Fibroblast of lung (primary cell): ENCODE results near the gene SH3TC1. TPM values are rescaled to one million over a fixed set of nuclear protein-coding genes. Genes with fewer than 3 reads are reported as not detected.

Experiments used
- DNase-seq, 2 donors: peaks; one replicate each; pipeline versions ENCODE4 v3.0.0 to v3.0.0-alpha.2; 2010; ENCODE audit warnings: low read depth in 2 of 2
- H2AFZ ChIP-seq: 2 replicates; pipeline ENCODE4 v1.5.1; 2012; ENCODE audit warnings: low read length, control low read depth, inconsistent platforms
- H3K27ac ChIP-seq: 2 replicates; pipeline ENCODE4 v1.5.1; 2011; ENCODE audit warnings: low read length, control low read depth; ENCODE audit not compliant: insufficient read depth
- H3K27me3 ChIP-seq: 2 replicates; pipeline ENCODE4 v1.5.1; 2011; ENCODE audit warnings: mild to moderate bottlenecking, low read length; ENCODE audit not compliant: control insufficient read depth, insufficient read depth
- H3K36me3 ChIP-seq: 2 replicates; pipeline ENCODE4 v1.5.1; 2011; ENCODE audit warnings: low read length; ENCODE audit not compliant: control insufficient read depth, insufficient read depth
- H3K4me1 ChIP-seq: 2 replicates; pipeline ENCODE4 v1.5.1; 2011; ENCODE audit warnings: low read length; ENCODE audit not compliant: control insufficient read depth, insufficient read depth; ENCODE audit errors: extremely low read depth
- H3K4me2 ChIP-seq: 2 replicates; pipeline ENCODE4 v1.5.1; 2011; ENCODE audit warnings: low read length, control low read depth; ENCODE audit not compliant: insufficient read depth; ENCODE audit errors: extremely low read depth
- H3K4me3 ChIP-seq, 4 experiments: fragments of 200-600 bp in 1 of 4; sonication (generic) in 1 of 4; replicated peaks in 1 of 4; 2 replicates each; pipeline ENCODE4 v1.5.1; 2011 to 2016; ENCODE audit warnings: low read length in 4 of 4, low read depth in 3 of 4, mild to moderate bottlenecking in 3 of 4, control low read depth in 2 of 4, inconsistent platforms in 1 of 4, mixed read lengths in 1 of 4; ENCODE audit not compliant: insufficient read depth in 1 of 4; ENCODE audit errors: control extremely low read depth in 1 of 4
- H3K79me2 ChIP-seq: 2 replicates; pipeline ENCODE4 v1.5.1; 2012; ENCODE audit warnings: mild to moderate bottlenecking, low read length, inconsistent platforms; ENCODE audit not compliant: control insufficient read depth, insufficient read depth
- H3K9ac ChIP-seq: 2 replicates; pipeline ENCODE4 v1.5.1; 2011; ENCODE audit warnings: mild to moderate bottlenecking, low read length, control low read depth; ENCODE audit not compliant: insufficient read depth
- H3K9me3 ChIP-seq: 2 replicates; pipeline ENCODE4 v1.5.1; 2012; ENCODE audit warnings: low read depth, low read length; ENCODE audit not compliant: control insufficient read depth, insufficient read depth
- H4K20me1 ChIP-seq: 2 replicates; pipeline ENCODE4 v1.5.1; 2011; ENCODE audit warnings: low read length; ENCODE audit not compliant: control insufficient read depth, insufficient read depth; ENCODE audit errors: extremely low read depth
- CTCF ChIP-seq, 2 donors: IDR thresholded peaks in 1 of 2; conservative IDR thresholded peaks in 1 of 2; 1 replicate in 1 of 2; 2 replicates in 1 of 2; pipeline ENCODE4 v1.5.1; 2011 to 2012; ENCODE audit warnings: low read length in 2 of 2, control low read depth in 1 of 2, inconsistent platforms in 1 of 2, low read depth in 1 of 2, mild to moderate bottlenecking in 1 of 2
- EZH2 ChIP-seq: IDR thresholded peaks from 2 replicates; pipeline ENCODE4 v1.5.1; 2012; ENCODE audit warnings: low read length, control low read depth, mild to moderate bottlenecking; ENCODE audit errors: missing control alignments
- polyA plus RNA-seq, 2 donors: library from polyadenylated mRNA; depleted of rRNA in 1 of 2; stranded (reverse) in 1 of 2; unstranded in 1 of 2; fragments of >200 nt; gene quantifications; 2 replicates each; pipeline ENCODE4 v1.2.1, GENCODE V29; 2011 to 2012; ENCODE audit warnings: missing spikeins in 1 of 2
- total RNA-seq: library from RNA; depleted of rRNA; stranded (reverse); fragments of >200 nt; gene quantifications from 2 replicates; pipeline ENCODE4 v1.2.1, GENCODE V29; 2014

Gene SH3TC1
- total and polyA plus RNA-seq, 2 donors (not counting 1 experiment from before 2014, with no cell fraction given): 3.3 to 11.6 TPM

DNA sequence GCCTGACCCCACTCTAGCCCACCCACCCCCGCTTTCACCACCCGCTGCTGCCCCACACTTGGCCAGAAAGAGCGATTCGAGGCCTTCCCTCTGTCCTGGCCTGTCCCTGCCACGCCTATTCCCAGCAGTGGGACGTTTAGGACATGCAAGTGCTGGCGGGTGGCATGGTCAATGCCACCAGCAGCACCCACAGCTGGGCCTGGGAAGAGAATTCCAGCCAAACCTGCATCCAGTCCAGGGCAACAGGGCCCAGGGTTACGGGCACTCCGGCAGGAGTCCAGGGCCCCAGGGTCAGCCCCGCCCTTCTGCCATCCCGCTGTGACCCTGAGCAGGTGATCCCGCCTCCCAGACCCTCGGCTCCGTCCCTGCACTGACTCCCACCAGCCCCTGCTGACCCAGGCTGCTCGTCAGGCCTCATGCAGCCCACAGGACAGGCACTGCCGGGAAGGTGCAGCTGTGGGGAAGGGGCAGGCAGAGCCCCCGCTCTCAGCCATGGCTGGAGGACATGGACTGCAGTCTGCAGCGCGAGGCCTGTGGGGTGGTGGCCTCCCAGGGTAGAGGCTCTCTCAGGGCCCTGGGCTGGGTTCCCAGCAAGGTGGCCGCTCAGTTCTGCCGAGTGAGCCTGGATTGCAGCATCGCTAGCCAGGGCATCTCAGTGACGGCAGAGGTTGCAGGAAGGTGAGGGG, 63.7 kb downstream of the SH3TC1 start:
- DNase-seq: no peak
- no peaks in the 10 kb centered on the region for H3K36me3 ChIP-seq
- no peak overlapping the region for H2AFZ ChIP-seq
- H3K4me1 ChIP-seq: peaks cover 4% of the 10 kb centered on the region
- no peaks in the 10 kb centered on the region for H3K9me3 ChIP-seq
- no peak overlapping the region for H3K27ac ChIP-seq
- no peak overlapping the region for H3K9ac ChIP-seq
- TF ChIP-seq EZH2 (no peak), CTCF (conservative IDR thresholded peaks at IDR 0.05 in 1 of 2, IDR thresholded peaks at IDR 0.05 in 1 of 2; ENCODE audit: low read depth in 1 of 2, low read length in 2 of 2) (no peak)
- H3K79me2 ChIP-seq: no peaks in the 10 kb centered on the region
- H3K4me3 ChIP-seq: no peak overlapping the region
- no peak overlapping the region for H3K4me2 ChIP-seq
- peaks cover 2% of the 10 kb centered on the region for H3K27me3 ChIP-seq
- no peaks in the 10 kb centered on the region for H4K20me1 ChIP-seq

DNA sequence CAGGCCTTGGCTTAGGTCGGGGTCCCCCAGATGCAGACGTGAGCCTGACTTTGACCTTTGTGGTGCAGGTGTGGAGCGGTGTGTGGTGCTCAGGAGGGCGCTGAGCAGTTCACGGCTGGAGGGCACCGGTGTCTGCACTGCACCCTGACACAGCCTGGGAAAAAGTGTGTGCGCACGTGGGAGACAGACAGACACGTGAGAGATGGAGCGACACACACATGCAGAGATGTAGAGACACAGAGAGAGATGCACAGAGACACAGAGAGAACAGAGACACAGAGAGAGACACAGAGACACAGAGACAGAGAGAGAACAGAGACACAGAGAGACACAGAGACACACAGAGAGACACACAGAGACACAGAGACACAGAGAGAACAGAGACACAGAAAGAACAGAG, 64.3 kb downstream of the SH3TC1 start:
- Histone ChIP-seq H4K20me1 (no peaks in the 10 kb centered on the region), H3K4me3 (no peak overlapping the region), H3K4me1 (peaks cover 4% of the 10 kb centered on the region), H3K4me2 (no peak overlapping the region), H3K9ac (no peak overlapping the region), H3K27me3 (peaks cover 2% of the 10 kb centered on the region), H3K79me2 (no peaks in the 10 kb centered on the region), H3K27ac (no peak overlapping the region), H2AFZ (no peak overlapping the region), H3K9me3 (no peaks in the 10 kb centered on the region), H3K36me3 (no peaks in the 10 kb centered on the region)
- DNase-seq: no peak
- TF ChIP-seq EZH2 (no peak), CTCF (conservative IDR thresholded peaks at IDR 0.05 in 1 of 2, IDR thresholded peaks at IDR 0.05 in 1 of 2; ENCODE audit: low read depth in 1 of 2, low read length in 2 of 2) (no peak)

DNA sequence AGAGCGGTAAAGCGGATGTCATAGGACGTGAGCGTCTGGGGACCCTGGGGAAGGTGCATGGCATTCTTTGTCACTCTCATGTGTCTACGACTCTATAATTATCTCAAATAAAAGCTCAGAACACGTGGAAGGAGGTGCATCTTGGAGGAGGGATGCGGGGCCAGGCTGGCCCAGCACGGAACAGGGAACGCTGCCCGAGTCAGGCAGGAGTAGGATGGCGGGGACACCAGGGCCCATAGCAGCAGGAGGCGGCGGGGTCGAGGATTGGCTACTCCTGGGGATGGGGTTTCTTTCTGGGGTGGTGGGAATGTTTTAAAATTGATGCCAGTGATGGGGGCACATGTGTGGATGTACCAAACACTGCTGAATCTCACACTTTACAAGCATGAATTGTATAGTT, 65.0 kb downstream of the SH3TC1 start:
- Histone ChIP-seq H2AFZ (no peak overlapping the region), H3K27me3 (no peaks in the 10 kb centered on the region), H3K4me1 (peaks cover 4% of the 10 kb centered on the region), H3K4me3 (no peak overlapping the region), H3K79me2 (no peaks in the 10 kb centered on the region), H3K27ac (no peak overlapping the region), H3K9me3 (no peaks in the 10 kb centered on the region), H4K20me1 (no peaks in the 10 kb centered on the region), H3K4me2 (no peak overlapping the region), H3K36me3 (no peaks in the 10 kb centered on the region), H3K9ac (no peak overlapping the region)
- no peak for DNase-seq
- TF ChIP-seq CTCF (conservative IDR thresholded peaks at IDR 0.05 in 1 of 2, IDR thresholded peaks at IDR 0.05 in 1 of 2; ENCODE audit: low read depth in 1 of 2, low read length in 2 of 2): no peak
